HEK293T (cell line): ENCODE results near the gene FADD.

Source experiments
- BHLHE40 ChIP-seq: fragments of 450-650 bp; IDR thresholded peaks from 2 replicates; pipeline ENCODE4 v1.6.1; 2016; ENCODE audit warnings: mild to moderate bottlenecking, moderate library complexity, borderline replicate concordance
- LEF1 ChIP-seq: fragments of 450-650 bp; IDR thresholded peaks from 2 replicates; pipeline ENCODE4 v1.6.1; 2017; ENCODE audit warnings: mild to moderate bottlenecking, borderline replicate concordance
- TARDBP ChIP-seq: fragments of 450-650 bp; IDR thresholded peaks from 2 replicates; pipeline ENCODE4 v1.6.1; 2016

DNA sequence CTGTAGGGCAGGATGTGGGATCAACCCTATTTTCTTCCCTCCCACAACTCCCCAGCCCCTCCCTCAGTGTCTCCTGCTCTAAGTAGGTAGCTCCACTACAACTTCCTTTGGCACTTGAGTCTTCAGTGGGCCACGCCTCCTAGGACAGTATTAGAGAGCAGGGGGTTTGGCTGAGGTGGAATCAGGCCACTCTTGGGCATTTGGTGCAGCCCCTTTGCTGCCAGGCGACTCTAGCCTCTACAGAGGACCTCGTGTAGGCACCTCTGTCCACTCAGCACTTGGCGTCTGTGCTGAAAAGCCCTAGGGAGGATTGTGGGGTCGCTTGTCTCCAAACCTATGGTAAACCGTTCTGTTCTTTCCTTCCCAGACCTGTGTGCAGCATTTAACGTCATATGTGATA lies 2.7 kb downstream of the FADD start:
- no peak for TF ChIP-seq TARDBP
- TF ChIP-seq BHLHE40, result no peak
- no peak for TF ChIP-seq LEF1
